GM19328 (cell line): ENCODE results near the gene NANOS2.

Experiments used
- ATAC-seq: cut with Tn5 transposase; IDR thresholded peaks from one replicate; pipeline ENCODE4 v1.9.1; 2021; ENCODE audit warnings: mild to moderate bottlenecking, moderate library complexity; ENCODE audit not compliant: unreplicated experiment

The NANOS2 gene

GRCh38 chr19:45913874-45914830 is at the start of gene NANOS2:
NANOS2 (minus strand) TSS chr19:45914778; CDS start chr19:45914693, 85 bp downstream.
- no peak for ATAC-seq

DNA sequence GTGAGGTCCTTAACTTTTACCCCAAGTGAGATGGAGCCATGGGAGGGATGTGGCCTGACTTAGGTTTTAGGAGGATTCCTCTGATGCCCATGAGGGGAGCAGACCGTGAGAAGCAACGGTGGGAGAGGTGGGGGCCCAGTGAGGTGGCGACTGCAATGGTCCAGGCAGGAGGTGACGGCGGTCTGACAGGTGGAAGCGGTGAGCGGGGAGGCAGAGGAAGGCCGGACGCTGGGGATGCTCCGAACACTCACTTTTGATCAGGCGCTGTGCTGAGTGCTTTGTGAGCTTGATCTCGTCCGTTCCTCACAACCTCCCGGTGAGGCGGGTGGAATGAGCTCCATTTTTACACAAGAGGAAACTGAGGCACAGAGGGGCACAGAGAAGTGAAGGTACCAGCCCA is 47.4 kb upstream of the NANOS2 start:
- ATAC-seq, result no peak

DNA sequence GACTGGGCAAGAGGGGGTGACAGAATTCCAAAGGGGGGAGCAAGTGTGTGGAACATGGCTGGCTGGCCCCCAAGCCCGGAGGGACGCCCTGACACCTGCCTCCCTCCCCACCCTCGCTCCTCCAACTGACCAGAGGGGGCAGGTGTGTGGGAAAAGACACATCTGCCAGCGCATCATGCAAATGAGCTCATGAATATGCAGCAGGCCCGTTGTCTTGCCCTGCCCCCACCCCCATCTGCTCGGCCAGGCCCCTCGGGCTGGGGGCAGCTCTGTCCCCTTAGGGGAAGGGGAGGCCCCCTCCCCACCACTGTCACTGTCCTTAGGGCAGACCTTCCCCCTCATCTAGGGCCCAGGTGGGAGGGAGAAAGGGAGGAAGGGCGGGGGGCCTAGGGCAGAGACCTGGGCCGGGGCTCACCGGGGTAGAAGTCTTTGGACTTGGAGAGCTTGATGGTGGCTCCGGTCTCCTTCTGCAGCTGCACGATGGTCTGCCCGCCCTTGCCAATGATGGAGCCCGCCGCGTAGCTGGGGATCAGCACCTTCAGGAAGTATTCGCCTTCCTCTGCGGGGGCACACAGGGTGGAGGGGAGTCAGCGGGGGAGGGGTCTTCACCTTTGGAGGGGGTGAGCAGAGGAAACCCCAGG is 46.1 kb upstream of the NANOS2 start:
- ATAC-seq, result no peak

GRCh38 chr19:45959517-45960025 is 45.0 kb upstream of the NANOS2 start:
- ATAC-seq, result no peak

DNA sequence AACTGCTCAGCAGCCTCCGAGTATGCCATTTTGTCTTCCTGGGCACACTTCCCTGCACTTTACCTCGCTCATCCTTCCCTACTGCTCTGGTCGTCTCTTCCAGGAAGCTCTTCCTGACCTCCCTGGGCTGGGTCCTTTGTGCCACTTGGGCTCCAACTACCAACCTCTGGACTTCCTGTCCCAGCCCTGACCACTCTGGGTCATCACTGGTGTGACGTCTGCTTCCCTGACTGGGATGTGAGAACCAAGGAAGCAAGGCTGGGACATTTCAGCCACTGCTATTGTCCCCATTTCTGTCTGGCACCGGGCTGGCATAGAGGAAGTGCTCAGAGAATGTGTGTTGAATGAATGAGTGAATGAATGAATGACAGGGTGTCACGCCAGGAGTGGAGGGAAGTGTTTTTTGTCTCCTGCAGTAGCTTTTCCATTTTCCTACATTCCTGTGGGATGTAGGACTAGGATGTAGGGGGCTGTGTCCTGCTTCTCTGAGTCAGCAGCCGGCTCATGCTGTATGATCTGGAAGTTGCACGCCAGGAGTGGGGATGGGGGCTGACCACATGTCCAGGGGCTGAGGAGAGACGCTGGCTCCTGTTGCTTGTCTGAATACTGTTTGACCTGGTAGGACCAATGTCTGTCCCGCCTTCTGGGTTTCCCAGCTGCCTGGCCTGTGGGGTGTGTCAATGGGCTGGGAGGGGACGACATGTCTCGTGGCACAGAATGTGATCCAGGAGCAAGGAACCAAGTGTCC is 44.4 kb upstream of the NANOS2 start:
- ATAC-seq, result no peak

DNA sequence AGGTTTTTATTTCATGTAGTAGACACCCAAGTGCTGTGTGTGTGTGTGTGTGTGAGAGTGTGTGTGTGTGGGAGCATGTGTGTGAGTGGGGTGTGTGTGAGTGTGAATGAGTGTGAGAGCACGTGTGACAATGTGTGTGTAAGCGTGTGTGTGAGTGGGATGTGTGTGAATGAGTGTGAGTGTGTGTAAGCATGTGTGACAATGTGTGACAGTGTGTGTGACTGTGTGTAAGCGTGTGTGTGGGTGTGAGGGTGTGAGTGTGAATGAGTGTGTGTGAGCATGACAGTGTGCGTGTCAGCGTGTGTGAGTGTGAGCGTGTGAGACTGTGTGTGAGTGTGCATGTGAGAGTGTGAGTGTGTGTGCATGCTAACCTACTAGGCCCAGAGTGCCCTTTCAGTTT is 43.7 kb upstream of the NANOS2 start:
- ATAC-seq, result no peak

GRCh38 chr19:45955905-45956608 is 41.5 kb upstream of the NANOS2 start:
- no peak for ATAC-seq

DNA sequence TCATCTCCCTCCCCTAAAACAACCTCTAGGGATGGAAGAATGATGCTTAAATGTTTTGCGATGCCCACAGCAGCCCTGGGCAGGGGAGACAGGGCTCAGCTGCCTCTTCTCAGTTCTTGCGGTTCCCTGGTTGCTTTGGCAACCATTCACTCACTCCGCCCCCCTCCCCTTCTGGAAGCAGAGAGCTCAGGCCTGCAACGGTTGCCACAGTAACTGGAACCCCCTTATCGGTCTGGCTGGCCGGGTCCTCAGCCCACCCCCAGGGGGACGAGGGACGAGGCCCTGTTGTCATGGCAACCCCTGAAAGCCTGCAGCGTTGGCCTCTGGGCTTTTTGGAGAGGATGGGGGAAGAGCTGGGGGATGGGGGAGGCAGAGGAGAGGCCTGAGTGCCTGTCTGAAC is 39.6 kb upstream of the NANOS2 start:
- no peak for ATAC-seq

GRCh38 chr19:45953676-45954075 is 39.1 kb upstream of the NANOS2 start:
- ATAC-seq, result no peak

- no peak for ATAC-seq
Measured at GRCh38 chr19:45952686-45953505, 38.3 kb upstream of the NANOS2 start.

DNA sequence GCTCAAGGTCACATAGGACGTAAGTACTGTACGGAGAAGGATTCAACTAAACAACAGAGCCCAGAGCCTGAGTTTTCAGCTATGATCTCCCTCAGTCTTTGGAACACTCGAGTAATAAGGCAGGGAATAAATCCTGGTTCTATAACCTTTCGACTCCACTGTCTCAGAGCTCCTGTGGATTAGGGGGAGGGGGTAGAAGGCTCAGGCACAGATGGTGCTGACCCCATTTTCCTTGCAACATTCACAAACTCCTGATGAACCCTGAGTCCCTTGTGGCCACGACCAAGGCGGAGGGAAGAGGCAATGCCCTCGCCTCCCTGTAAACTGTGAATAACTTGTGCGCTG is 37.7 kb upstream of the NANOS2 start:
- no peak for ATAC-seq

GRCh38 chr19:45947926-45948325 is 33.3 kb upstream of the NANOS2 start:
- ATAC-seq, result no peak

- no peak for ATAC-seq
Measured at GRCh38 chr19:45940515-45940805, 25.9 kb upstream of the NANOS2 start.

DNA sequence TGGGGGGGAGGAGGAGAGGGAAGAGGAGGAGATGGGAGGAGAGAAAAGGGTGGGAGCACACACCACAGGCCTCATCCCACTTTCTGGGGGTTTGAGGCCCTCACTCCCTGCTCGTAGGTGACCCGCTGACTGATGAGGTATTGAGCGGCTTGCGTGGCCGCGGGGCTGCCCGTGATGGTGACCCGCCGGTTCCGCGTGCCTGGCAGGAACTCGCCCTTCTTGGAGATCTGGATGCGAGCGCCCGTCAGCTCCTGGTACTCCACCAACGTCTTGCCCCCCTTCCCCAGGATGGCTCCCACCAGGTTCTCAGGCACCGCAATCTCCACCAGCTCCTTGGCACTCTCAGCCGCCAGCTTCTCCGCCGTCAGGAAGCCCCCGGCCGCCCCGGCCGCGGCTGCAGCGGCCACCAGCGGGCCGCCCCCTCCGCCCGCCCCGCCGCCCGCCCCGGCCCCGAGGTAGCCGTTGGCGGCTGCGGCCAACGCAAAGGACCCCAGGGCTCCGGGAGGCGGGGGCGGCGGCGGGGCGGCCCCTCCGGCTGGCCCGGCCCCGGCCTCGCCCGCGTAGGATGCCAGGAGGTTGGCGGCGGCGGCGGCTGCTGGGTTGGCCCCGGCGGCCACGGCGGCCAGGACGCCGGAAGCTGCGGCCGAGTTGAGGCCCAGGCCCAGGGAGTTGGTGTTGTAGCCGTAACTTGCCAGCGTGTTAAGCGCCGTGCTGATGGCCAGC is 25.4 kb upstream of the NANOS2 start:
- no peak for ATAC-seq

- no peak for ATAC-seq
Measured at GRCh38 chr19:45938733-45939319, 24.2 kb upstream of the NANOS2 start.

GRCh38 chr19:45935267-45935666 is 20.7 kb upstream of the NANOS2 start:
- no peak for ATAC-seq

DNA sequence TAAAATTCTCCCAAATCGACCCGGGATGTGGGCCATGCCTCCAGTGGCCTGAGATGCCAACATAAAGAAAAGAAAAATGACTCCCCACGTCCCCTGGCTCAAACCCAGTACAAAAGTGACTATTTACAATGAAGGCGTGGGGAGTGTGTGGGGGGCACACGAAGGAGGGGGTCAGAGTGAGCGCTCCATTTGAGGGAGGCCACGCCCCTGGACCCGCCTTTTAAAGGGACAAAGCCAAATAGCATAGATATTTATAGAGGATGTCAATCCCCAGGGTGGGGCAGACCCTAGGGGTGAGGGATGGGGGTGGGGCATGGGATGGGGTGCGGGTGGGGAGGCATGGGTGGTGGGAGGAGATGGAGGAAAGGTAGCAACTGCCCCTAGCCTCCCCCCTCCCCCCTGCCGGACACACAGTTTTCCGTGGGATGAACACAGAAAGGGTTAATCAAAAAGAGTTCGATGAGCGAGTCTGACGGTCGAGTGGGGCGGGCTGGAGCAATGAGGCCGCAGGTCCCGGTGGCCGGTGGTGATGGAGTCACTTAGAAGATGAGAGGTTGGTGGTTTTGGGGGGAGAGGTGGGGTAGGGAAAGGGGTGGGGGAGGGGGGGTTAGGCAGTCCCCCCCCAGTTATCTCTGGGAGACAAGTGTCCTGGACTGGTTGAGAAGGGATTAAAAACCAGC is 20.1 kb upstream of the NANOS2 start:
- ATAC-seq, result no peak

- ATAC-seq, result no peak
Measured at GRCh38 chr19:45933759-45934158, 19.2 kb upstream of the NANOS2 start.

- no peak for ATAC-seq
Measured at GRCh38 chr19:45931055-45931454, 16.5 kb upstream of the NANOS2 start.
